Measurements from ENCODE around the gene LRRC58. TPM values are rescaled to one million over a fixed set of nuclear protein-coding genes. Genes with fewer than 3 reads are reported as not detected.

LRRC58 gene
- total RNA-seq, 1 experiment from 2014 or later, result 38.2 TPM

DNA sequence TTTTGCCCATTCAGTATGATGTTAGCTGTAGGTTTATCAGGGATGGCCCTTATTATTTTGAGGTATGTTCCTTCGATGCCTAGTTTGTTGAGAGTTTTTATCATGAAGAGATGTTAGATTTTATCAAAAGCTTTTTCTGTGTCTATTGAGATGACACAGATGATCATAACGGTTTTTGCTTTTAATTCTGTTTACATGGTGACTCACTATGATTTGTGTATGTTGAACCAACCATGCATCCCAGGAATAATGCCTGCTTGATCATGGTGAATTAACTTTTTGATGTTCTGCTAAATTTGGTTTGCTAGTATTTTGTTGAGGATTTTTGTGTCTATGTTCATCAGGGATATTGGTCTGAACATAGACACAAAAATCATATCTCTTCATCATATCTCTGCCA, 72.4 kb downstream of the LRRC58 start:
- DNase-seq (ENCODE audit: low spot score), result no peak

DNA sequence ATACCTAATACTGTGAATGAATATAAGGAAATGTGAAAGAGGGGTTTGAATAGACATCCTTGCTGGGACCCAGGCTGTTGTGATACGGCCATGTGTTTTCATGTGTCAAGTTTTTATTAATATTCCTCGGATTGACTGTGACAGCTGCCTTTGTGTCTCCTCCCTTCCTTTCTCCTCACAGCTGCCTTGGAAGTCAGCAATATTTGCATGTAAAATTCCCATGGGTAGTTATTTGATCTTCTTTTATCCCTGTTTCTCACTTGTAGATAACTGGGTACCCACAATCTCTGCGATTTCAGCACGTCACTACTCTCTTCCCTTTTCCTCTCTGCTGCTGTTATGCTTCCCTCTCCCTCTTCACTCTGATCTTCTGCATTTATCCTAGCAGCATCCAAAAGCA, 73.5 kb downstream of the LRRC58 start:
- no peak for DNase-seq (ENCODE audit: low spot score)

DNA sequence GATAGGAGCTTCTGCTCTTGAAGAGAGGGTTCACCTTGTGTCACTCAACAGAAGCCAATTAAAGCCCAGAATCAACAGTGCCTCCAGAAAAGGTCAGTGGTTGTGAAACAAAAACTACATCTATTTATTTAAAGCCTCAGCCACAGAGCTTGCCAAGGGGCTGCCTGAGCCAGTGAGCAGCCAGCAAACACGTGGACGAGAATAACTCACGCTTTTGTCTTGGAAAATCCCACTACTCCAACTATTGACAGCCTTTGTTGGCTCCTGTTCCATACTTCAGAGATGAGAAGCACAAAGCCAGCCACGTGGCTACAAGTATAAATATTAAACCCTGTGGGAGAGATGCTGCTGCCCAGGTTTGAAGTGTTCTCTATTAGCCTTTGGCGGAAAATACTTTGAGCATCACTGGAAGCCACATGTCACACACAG, 74.4 kb downstream of the LRRC58 start:
- peak; percentile 42 for DNase-seq (ENCODE audit: low spot score)

Other genes with a start within 250 kb of the LRRC58 start
- gene GPR156, start 64.1 kb downstream of the LRRC58 start, total RNA-seq (2014; rRNA removed; shearing (Covaris generic)), result 0.64 and 0.66 TPM in 2 replicates
- gene FSTL1, start 101.6 kb upstream of the LRRC58 start, total RNA-seq (2014; rRNA removed; shearing (Covaris generic)), result 290 and 316 TPM in 2 replicates
- 417 and 463 TPM in 2 replicates for gene NDUFB4, start 247.0 kb upstream of the LRRC58 start, total RNA-seq (2014; rRNA removed; shearing (Covaris generic))

Measured in H4 (cell line).